ENCODE data around the gene AFDN.

The AFDN gene

GRCh38 chr6:167840160-167840525 lies 13.4 kb downstream of the AFDN start:
- no peak for DNase-seq (ENCODE audit: low spot score)

GRCh38 chr6:167840526-167841179 lies 13.9 kb downstream of the AFDN start:
- no peak for DNase-seq (ENCODE audit: low spot score)

GRCh38 chr6:167841981-167842380 lies 15.3 kb downstream of the AFDN start:
- no peak for DNase-seq (ENCODE audit: low spot score)

GRCh38 chr6:167842457-167842856 lies 15.7 kb downstream of the AFDN start:
- DNase-seq (ENCODE audit: low spot score) = no peak

GRCh38 chr6:167843023-167843422 lies 16.3 kb downstream of the AFDN start:
- DNase-seq (ENCODE audit: low spot score) = no peak

- DNase-seq (ENCODE audit: low spot score) = no peak
Measured at GRCh38 chr6:167845856-167846255, 19.1 kb downstream of the AFDN start.

GRCh38 chr6:167846997-167847606 lies 20.4 kb downstream of the AFDN start:
- DNase-seq (ENCODE audit: low spot score) = no peak

- DNase-seq (ENCODE audit: low spot score) = no peak
Measured at GRCh38 chr6:167847936-167848335, 21.2 kb downstream of the AFDN start.

- no peak for DNase-seq (ENCODE audit: low spot score)
Measured at GRCh38 chr6:167848783-167849182, 22.1 kb downstream of the AFDN start.

- DNase-seq (ENCODE audit: low spot score) = peak; percentile 20
Measured at GRCh38 chr6:167849846-167850459, 23.2 kb downstream of the AFDN start.

- DNase-seq (ENCODE audit: low spot score) = no peak
Measured at GRCh38 chr6:167850782-167851181, 24.1 kb downstream of the AFDN start.

GRCh38 chr6:167851370-167851952 lies 24.8 kb downstream of the AFDN start:
- no peak for DNase-seq (ENCODE audit: low spot score)

GRCh38 chr6:167855825-167856425 lies 29.2 kb downstream of the AFDN start:
- DNase-seq (ENCODE audit: low spot score) = no peak

- no peak for DNase-seq (ENCODE audit: low spot score)
Measured at GRCh38 chr6:167856474-167856873, 29.8 kb downstream of the AFDN start.

GRCh38 chr6:167856999-167857660 lies 30.4 kb downstream of the AFDN start:
- no peak for DNase-seq (ENCODE audit: low spot score)

GRCh38 chr6:167858086-167858591 lies 31.4 kb downstream of the AFDN start:
- DNase-seq (ENCODE audit: low spot score) = peak; percentile 14

GRCh38 chr6:167858842-167859664 lies 32.3 kb downstream of the AFDN start:
- DNase-seq (ENCODE audit: low spot score) = no peak

GRCh38 chr6:167860550-167861226 lies 34.0 kb downstream of the AFDN start:
- no peak for DNase-seq (ENCODE audit: low spot score)

GRCh38 chr6:167861424-167861823 lies 34.7 kb downstream of the AFDN start:
- no peak for DNase-seq (ENCODE audit: low spot score)

GRCh38 chr6:167863897-167864296 lies 37.2 kb downstream of the AFDN start:
- DNase-seq (ENCODE audit: low spot score) = no peak

GRCh38 chr6:167866642-167867041 lies 39.9 kb downstream of the AFDN start:
- DNase-seq (ENCODE audit: low spot score) = no peak
